GM19239 (cell line): Measurements from ENCODE around the gene HTR7.

Source experiments
- DNase-seq: peaks from one replicate; pipeline ENCODE4 v3.0.0; 2011; ENCODE audit warnings: low spot score; ENCODE audit not compliant: insufficient read length
- FAIRE-seq: peaks from 2 replicates; lab custom pipeline; 2011; peaks lifted over from hg19 to GRCh38; lab: Jason Lieb, UNC

Gene HTR7

DNA sequence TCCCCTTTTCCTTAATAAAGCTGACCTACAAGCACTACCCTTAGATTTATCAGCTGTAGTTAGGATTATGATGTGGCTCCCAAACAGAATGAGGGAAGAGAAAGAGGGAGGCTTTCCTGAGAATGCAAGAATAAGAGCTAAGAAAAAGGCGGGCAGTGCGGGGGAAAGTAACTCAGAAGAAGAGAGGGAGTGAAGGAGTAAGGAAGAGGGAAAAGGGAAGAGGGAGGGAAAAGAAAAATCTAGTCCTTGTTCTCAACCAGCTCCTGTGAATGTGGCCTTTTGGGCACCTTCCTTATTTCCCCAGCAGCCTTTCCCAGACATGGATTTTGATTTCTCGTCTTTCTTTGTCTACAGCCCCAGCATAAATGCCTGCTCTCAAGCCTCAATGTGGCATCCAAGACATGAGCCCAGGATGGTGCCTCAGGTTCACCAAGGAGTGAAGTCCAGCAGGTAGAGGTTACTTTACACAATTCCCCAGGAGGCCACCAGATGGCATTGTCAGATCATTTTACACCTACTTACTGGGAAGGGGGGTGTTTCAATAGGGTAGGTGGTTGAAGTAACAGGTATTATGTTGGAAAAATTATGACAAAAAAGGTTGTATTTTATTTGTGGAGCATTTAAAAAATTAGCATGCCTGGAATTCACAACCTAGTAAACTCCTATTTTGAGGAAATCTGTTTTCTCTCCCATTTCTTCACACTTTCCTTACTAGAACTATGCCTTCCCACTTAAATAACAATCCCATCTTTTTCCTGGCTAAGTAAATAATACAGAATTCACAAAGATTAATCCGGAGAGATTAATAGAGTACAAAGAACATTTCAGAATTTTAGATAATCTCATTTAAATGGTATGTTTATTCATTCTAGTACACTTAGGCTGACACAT lies 106.5 kb downstream of the HTR7 start:
- peak; percentile 88 for FAIRE-seq
- peak; percentile 25 for DNase-seq

GRCh38 chr10:90746829-90747228 lies 111.0 kb downstream of the HTR7 start:
- DNase-seq (no peak), FAIRE-seq (no peak)

DNA sequence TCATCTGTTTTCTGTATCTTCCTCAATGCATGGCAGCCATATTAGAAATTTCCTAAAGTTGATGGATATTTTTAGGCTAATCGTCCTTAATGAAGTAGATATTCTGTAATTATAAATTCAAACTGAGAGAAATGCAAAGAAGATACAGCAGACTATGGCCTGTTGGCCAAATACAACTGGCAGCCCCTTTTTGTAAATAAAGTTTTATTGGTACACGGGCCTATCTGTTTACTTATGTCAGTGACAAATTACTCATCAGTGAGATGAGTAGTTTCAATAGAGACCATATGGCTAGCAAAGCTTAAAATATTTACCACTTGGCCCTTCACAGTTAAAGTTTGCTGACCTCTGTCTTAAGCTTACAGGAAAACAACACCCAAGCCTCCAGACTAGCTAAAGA lies 112.3 kb downstream of the HTR7 start:
- FAIRE-seq (no peak), DNase-seq (no peak)

DNA sequence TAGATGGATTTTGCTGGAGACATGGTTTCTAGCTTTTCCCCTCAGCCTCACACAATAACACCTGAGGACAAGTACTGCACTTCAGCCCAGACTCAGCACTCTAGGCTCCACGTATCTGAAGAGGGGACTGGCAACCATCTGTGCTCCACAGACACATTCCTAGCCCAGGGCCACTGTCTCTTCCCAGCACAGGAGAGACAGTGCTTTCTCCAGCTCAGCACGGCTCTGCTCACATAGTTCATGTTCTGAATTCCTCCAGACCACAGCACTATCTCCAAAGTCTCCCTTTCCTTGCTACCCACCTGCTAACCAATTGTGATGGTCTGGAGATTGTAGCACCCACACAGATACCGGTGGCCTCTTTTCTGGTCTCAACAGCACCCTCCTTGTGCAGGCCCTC lies 114.5 kb downstream of the HTR7 start:
- FAIRE-seq (no peak), DNase-seq (no peak)

DNA sequence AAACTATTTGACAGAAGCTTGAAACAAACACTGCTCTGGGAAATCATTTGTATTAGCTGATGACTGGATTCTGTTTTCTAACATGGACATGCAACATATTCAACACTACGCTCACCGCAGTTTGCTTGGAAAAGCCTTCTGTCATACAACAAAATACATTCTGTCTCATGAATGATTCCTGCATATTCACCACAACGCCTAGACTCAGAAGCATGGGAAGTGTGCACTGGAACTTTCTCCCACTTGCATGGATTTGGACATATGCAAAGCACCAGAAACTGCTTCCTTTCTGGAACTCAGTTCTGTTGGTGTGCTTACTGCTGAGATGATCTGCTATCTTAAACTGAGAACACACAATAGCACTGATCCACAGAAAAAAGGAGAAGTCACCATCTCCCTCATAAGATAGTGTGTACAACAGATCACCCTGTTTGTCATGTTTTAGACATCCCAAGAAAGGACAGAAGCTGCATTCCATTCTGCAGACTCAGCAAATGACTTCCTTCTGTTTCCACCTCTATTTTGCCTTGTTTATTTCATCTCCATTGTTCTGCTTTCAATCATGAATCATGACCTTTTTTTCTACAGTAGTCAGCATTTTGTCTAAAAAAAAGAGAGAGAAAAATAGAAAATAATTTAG lies 115.8 kb downstream of the HTR7 start:
- DNase-seq (no peak), FAIRE-seq (no peak)

GRCh38 chr10:90740265-90740664 lies 117.6 kb downstream of the HTR7 start:
- FAIRE-seq = no peak
- no peak for DNase-seq

DNA sequence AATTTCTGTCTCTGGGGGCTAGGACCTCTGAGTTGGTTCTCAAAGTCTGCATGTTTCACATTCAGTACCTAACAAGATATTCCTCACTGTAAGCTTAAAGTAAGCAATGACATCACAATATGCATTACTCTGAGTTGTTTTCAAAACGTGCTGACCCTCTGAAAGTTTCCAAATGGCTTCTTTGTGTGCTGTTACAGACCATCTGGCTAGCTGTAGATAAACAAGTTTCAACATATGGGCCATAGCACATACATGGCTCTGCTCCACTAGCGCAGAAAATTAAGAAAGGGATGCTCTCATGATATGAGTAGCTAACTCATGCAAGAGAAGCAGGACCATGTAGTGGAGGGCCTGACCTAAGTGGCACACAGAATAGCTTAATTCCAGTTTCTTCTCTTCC lies 119.0 kb downstream of the HTR7 start:
- DNase-seq (no peak), FAIRE-seq (no peak)

DNA sequence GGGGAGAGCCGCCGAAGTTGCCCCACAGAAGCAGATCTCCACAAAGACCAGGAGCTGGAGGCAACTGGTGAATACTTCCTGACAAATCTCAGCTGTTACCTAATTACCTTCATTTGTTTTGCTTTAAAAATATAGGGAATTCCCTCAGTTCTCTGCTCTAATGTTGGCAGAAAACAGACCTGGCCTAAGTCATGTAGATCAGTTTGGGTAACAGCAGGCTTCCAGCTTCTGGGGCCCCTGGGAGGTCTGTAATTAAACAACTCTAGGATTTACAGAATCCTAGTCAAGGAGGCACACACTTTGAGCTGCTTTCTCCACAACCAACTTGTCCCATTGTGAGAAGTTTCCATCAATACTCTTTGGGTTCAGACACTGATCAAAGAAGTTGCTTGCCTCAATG lies 123.4 kb downstream of the HTR7 start:
- no peak for DNase-seq
- no peak for FAIRE-seq

- DNase-seq = no peak
- FAIRE-seq = no peak
These were observed 125.3 kb downstream of the HTR7 start for GRCh38 chr10:90732581-90732980.

GRCh38 chr10:90723416-90724068 lies 134.3 kb downstream of the HTR7 start:
- FAIRE-seq = no peak
- DNase-seq = no peak

DNA sequence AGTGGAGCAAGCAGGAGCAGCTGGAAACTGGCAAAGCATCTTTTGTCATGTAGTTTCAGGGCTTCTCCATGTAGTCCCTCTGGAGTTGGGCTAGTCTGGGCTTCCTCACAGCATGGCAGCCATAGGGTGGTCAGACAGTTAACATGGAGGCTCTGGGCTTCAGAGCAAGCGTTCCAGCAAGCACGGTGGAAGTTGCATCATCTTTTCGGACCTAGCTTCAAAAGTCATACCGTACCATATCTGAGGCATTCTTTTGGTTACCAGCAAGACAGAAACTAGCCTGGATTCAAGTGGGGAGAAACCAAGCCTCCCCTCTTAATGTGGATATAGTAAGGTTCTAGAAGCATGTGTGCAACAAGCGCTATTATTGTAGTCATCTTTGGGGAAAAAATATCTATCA lies 135.0 kb downstream of the HTR7 start:
- DNase-seq = no peak
- no peak for FAIRE-seq

GRCh38 chr10:90718182-90718581 lies 139.7 kb downstream of the HTR7 start:
- FAIRE-seq (no peak), DNase-seq (no peak)

DNA sequence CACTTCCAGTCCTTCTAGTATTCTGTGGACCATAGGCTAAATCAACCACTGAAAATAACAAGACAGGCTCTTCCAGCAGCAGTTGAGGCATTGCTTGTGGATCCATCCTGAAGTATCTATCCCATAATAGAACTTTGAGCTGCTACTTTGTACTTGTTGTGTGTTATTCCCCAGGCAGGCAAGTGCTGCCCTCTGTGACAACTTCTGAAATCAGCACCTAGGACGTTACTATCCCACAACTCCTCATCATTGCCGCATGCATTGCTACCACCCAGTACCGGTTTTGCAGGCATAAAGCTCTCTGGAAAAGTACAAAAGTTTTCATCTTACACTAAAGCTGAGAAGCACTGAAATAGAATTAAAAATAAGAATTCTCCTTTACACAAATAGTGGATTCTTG lies 145.3 kb downstream of the HTR7 start:
- DNase-seq (no peak), FAIRE-seq (no peak)

DNA sequence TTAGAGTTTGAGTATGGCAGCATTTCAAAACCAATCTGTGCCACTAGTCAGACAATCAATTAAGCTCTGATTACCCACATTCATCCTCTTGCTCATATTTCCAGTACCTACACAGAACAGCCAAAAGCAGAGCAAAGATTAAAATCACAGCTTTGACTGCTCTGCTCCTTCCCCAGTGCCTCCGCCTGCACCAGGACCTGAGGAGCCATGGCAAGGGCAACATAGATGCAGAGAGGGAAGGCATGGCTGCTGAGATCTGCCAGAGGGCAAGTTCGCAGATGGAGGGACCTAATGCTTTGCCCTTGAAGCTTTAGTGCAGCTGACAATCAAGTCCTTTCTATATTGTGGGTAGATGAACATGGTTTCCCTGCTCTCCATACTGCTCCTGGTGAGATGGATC lies 148.1 kb downstream of the HTR7 start:
- FAIRE-seq (no peak), DNase-seq (no peak)

GRCh38 chr10:90707657-90708056 lies 150.2 kb downstream of the HTR7 start:
- FAIRE-seq = no peak
- DNase-seq = no peak

- DNase-seq (no peak), FAIRE-seq (no peak)
These were observed 156.4 kb downstream of the HTR7 start for GRCh38 chr10:90701428-90701827.

DNA sequence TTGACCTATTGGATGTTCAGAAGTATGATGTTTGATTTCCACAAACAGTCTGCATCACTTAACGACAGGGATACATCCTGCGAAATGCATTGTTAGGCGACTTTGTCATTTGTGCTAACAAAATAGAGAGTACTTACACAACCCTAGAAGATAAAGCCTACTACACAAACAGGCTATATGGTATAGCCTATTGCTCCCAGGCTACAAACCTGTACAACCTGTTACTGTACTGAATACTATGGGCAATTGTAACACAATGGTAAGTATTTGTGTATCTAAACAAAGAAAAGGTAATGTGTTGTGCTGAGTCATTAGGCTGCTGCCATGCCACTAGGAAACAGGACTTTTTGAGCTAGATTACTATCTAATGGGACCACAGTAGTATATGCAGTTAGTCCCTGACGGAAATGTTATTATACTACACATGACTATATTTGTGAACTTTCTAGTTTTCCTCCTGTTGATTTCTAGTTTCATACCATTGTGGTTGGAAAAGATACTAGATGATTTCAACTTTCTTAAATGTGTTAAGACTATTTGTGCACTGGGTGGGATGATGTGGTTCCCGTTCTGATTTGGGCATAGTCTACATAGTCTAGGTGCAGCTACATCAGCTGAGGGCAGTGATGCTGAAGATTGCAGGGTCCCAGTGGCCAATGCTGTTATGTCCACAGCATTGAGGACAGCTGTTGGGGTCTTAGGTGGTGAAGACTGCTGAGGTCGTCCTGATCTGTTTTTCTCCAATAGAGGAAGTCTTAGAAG lies 161.7 kb downstream of the HTR7 start:
- FAIRE-seq = no peak
- DNase-seq = no peak
